ENCODE data around the gene LRRC70. TPM values are rescaled to one million over a fixed set of nuclear protein-coding genes. Genes with fewer than 3 reads are reported as not detected.

The LRRC70 gene
- total RNA-seq, 4 donors from 2014 or later: 1.0 to 3.6 (median 2.3) TPM

GRCh38 chr5:62536783-62537182 is 41.8 kb upstream of the LRRC70 start:
- no peaks in the 10 kb centered on the region for H3K4me1 ChIP-seq
- H3K36me3 ChIP-seq: peaks cover 0 to 27% (median 20%) of the 10 kb centered on the region in 4 donors
- H3K27me3 ChIP-seq: no peaks in the 10 kb centered on the region
- H3K9me3 ChIP-seq: no peaks in the 10 kb centered on the region
- TF ChIP-seq, protein P1, sequence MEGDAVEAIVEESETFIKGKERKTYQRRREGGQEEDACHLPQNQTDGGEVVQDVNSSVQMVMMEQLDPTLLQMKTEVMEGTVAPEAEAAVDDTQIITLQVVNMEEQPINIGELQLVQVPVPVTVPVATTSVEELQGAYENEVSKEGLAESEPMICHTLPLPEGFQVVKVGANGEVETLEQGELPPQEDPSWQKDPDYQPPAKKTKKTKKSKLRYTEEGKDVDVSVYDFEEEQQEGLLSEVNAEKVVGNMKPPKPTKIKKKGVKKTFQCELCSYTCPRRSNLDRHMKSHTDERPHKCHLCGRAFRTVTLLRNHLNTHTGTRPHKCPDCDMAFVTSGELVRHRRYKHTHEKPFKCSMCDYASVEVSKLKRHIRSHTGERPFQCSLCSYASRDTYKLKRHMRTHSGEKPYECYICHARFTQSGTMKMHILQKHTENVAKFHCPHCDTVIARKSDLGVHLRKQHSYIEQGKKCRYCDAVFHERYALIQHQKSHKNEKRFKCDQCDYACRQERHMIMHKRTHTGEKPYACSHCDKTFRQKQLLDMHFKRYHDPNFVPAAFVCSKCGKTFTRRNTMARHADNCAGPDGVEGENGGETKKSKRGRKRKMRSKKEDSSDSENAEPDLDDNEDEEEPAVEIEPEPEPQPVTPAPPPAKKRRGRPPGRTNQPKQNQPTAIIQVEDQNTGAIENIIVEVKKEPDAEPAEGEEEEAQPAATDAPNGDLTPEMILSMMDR (IDR thresholded peaks at IDR 0.05): no peak
- TF ChIP-seq POLR2AphosphoS5 (IDR thresholded peaks at IDR 0.05): no peak
- TF ChIP-seq EP300 (IDR thresholded peaks at IDR 0.05): no peak
- no peak for TF ChIP-seq POLR2A (IDR thresholded peaks at IDR 0.05; ENCODE audit: low read depth)
- intact Hi-C loops (cut with DNase I): no loop called here
- H3K27ac ChIP-seq (replicated peaks in 1 of 4): no peak overlapping the region
- WGBS: 92% methylated on average over 2 of the region's 2 CpGs
- DNase-seq (ENCODE audit: extremely low spot score): no peak
- H3K4me3 ChIP-seq: no peak overlapping the region

GRCh38 chr5:62538017-62538942 is 40.3 kb upstream of the LRRC70 start:
- no peaks in the 10 kb centered on the region for H3K4me1 ChIP-seq
- TF ChIP-seq EP300 (IDR thresholded peaks at IDR 0.05) (no peak), POLR2AphosphoS5 (IDR thresholded peaks at IDR 0.05) (no peak), POLR2A (IDR thresholded peaks at IDR 0.05; ENCODE audit: low read depth) (no peak)
- TF ChIP-seq, protein P1 (IDR thresholded peaks at IDR 0.05): no peak
- 87% methylated on average over 9 of the region's 9 CpGs for WGBS
- no peaks in the 10 kb centered on the region for H3K9me3 ChIP-seq
- no peak overlapping the region for H3K27ac ChIP-seq (replicated peaks in 1 of 4)
- no peak for DNase-seq (ENCODE audit: extremely low spot score)
- intact Hi-C loops (cut with DNase I): no loop called here
- no peaks in the 10 kb centered on the region for H3K27me3 ChIP-seq
- peaks cover 0 to 19% (median 13%) of the 10 kb centered on the region in 4 donors for H3K36me3 ChIP-seq
- no peak overlapping the region for H3K4me3 ChIP-seq

DNA sequence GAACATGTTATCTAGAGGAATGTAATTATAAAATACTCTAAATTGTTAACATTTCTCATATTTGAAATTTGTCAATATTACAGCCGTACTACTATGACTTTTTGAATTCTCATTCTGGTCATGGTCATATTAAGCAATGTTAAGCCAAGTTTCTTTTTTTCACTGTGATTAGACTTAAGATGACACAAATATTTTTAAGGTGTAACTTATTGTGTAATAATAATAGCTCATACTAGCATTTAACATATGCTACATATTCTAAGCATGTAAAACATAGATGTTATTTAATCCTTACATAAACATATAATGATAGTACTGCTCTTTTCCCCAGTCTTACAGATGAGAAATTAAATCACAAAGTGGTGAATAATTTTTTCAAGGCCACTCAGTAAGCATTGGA is 35.9 kb upstream of the LRRC70 start:
- Histone ChIP-seq H3K9me3 (no peaks in the 10 kb centered on the region), H3K36me3 (peaks cover 4 to 21% (median 14%) of the 10 kb centered on the region in 4 donors), H3K4me1 (no peaks in the 10 kb centered on the region), H3K4me3 (no peak overlapping the region), H3K27me3 (no peaks in the 10 kb centered on the region), H3K27ac (replicated peaks in 1 of 4) (no peak overlapping the region)
- TF ChIP-seq POLR2AphosphoS5 (IDR thresholded peaks at IDR 0.05): no peak
- no peak for TF ChIP-seq EP300 (IDR thresholded peaks at IDR 0.05)
- no peak for TF ChIP-seq POLR2A (IDR thresholded peaks at IDR 0.05; ENCODE audit: low read depth)
- TF ChIP-seq, protein P1 (IDR thresholded peaks at IDR 0.05): no peak
- 100% methylated on average over 1 of the region's 1 CpG for WGBS
- DNase-seq (ENCODE audit: extremely low spot score): no peak
- intact Hi-C loops (cut with DNase I): no loop called here

DNA sequence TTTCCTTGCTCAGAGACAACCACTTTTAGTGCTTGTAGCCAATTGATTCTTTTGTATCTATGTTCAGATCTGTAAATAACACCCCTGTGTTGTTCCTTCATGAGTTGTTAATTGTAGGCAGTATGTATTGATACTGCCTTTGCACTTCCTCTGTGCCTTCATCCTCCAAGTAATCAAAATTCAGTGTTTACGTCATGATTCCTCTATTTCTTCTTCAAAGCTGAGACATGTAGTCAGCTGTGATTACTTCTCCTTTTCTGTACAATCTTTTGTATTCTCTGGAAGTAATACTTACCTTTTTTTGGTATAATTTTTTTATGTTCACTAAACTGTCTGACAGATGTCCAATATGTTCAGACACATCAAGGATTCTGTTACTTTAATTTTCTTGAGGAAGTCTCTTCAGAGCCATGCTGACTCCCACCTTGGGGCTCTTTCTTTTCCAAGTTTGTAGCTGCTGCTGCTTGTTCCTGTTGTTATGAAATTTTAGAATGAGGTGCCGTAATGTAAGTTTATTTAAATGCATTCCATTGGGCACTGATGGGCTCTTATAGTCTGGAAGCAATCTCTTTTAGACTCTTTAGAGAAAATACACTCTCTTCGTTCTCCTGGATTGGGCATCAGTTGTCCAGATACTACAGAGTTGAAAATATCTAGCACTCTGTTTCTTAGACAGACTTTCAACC is 30.5 kb upstream of the LRRC70 start:
- Histone ChIP-seq H3K36me3 (peaks cover 3 to 8% (median 4%) of the 10 kb centered on the region in 4 donors), H3K4me3 (no peak overlapping the region), H3K27me3 (no peaks in the 10 kb centered on the region), H3K9me3 (no peaks in the 10 kb centered on the region), H3K27ac (replicated peaks in 1 of 4) (no peak overlapping the region), H3K4me1 (no peaks in the 10 kb centered on the region)
- intact Hi-C loops (cut with DNase I): no loop called here
- TF ChIP-seq POLR2A (IDR thresholded peaks at IDR 0.05; ENCODE audit: low read depth) (no peak), EP300 (IDR thresholded peaks at IDR 0.05) (no peak), POLR2AphosphoS5 (IDR thresholded peaks at IDR 0.05) (no peak)
- DNase-seq (ENCODE audit: extremely low spot score): no peak
- 64% methylated on average over 3 of the region's 3 CpGs for WGBS

DNA sequence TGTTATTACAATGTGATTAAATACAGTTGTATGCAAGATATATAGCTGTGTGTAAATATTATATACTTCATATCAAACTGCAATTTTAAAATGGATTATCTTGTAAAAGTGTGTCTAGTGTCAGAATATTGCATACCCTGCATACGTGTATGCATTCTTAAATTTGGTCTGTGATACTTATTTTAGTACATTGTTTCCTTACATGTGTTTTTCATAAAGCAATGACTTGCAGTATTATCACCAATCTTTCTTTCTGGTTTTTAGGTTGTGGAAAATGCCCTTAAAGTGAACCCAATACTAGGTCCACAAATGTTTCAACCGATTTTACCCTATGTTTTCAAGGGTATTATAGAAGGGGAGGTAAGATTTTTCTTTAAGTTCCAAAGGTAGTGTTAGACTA is 28.5 kb upstream of the LRRC70 start:
- Histone ChIP-seq H3K4me3 (no peak overlapping the region), H3K27me3 (no peaks in the 10 kb centered on the region), H3K4me1 (no peaks in the 10 kb centered on the region), H3K27ac (replicated peaks in 1 of 4) (no peak overlapping the region), H3K9me3 (no peaks in the 10 kb centered on the region), H3K36me3 (peaks cover 0 to 18% (median 8%) of the 10 kb centered on the region in 4 donors)
- intact Hi-C loops (cut with DNase I): no loop called here
- WGBS: 93% methylated on average over 2 of the region's 2 CpGs
- DNase-seq (ENCODE audit: extremely low spot score): no peak
- TF ChIP-seq EP300 (IDR thresholded peaks at IDR 0.05): no peak
- TF ChIP-seq POLR2A (IDR thresholded peaks at IDR 0.05; ENCODE audit: low read depth): no peak
- TF ChIP-seq, protein P1 (IDR thresholded peaks at IDR 0.05): no peak
- TF ChIP-seq POLR2AphosphoS5 (IDR thresholded peaks at IDR 0.05): no peak
